NCI-H187 (cell line): ENCODE measurements around the gene HS2ST1.
A peak's percentile ranks its signal among the peaks of the same experiment; 100 is the strongest.
"Not testable (repeated sequence)": the region's sequence is repeated elsewhere in the genome, so short reads cannot be mapped to it uniquely, and the experiment has no call there.

Experiments
- DNase-seq, 2 experiments: peaks; one replicate each; lab custom pipeline; 2025; lab: John Stamatoyannopoulos, UW

The HS2ST1 gene

GRCh38 chr1:86914601-86914997, at the start of gene HS2ST1:
Gene HS2ST1, plus strand, starts transcription at chr1:86914635.
- DNase-seq: peak in 1 of 2 experiments; percentile 68

DNA sequence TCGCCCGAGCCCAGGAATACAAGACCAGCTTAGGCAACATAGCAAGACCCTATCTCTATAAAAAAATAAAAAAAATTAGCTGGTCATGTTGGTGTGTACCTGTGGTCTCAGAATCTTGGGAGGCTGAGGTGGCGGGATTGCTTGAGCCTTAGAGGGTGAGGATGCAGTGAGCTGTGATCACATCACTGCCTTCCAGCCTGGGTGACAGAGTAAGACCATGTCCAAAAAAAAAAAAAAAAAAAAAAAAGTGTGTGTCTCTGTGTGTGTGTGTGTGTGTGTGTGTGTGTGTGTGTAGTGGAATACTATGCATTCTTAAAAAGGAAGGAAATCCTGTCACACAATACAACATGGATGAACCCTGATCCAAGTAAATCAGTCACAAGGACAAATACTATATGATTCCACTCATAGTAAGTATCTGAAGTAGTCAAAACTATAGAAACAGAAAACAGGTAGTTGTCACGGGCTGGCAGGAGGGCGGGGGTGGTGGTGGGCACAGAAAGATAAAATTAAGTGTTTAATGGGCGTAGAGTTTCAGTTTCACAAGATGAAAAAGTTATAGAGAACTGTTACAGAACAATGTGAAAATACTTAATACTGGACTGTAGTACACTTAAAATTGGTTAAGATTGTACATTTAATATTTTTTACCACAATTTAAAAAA, 48.3 kb upstream of the HS2ST1 start:
- no peak for DNase-seq

GRCh38 chr1:86866665-86867064, 47.8 kb upstream of the HS2ST1 start:
- no peak for DNase-seq

DNA sequence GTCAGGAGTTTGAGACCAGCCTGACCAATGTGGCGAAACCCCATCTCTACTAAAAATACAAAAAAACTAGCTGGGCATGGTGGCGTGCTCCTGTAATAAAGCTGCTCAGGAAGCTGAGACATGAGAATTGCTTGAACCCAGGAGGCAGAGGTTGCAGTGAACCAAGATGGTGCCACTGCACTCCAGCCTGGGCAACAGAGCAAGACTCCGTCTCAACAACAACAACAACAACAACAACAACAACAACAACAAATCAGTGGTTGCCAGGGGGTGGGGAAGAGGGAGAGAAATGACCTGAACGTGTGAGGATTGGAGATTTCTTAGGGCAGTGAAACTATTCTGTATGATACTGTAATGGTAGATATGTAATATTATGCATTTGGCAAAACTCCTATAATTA, 47.2 kb upstream of the HS2ST1 start:
- DNase-seq: not testable (repeated sequence)

- DNase-seq: no peak
Observed at GRCh38 chr1:86868477-86868876, 46.0 kb upstream of the HS2ST1 start.

- no peak for DNase-seq
Observed at GRCh38 chr1:86871001-86871400, 43.4 kb upstream of the HS2ST1 start.

DNA sequence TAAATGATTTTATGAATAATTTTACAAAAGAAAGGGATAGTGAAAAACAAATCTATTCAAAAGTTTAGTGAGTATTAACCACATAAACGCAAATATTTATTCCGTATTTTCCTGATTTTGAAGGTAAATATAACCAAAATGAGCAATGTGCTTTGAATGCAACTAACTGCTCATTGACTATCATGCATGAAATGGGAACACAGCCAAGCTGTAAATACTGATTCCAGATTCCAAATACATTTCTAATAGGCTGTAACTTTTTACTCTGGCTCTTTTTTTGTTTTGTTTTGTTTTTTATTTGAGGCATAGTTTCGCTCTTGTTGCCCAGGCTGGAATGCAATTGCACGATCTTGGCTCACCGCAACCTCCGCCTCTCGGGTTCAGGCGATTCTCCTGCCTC, 42.3 kb upstream of the HS2ST1 start:
- DNase-seq: no peak

DNA sequence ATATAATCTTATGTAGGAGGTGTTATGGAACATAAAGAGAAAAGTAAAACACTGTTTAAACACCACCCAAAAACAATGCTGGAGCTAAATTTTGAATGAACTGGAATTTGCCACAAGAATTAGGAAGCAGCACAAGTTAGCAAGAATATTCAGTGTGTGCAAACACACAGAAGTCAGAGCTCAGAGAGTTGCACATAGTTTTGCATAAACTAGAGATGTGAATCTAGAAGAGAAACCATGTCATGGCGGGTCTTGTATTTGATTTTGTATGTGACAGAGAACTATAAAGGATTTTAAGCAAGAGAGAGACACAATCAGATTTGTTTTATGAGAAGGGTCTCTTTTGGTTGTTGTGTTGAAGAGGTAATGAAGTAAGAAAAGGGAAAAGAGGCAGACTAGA, 38.7 kb upstream of the HS2ST1 start:
- no peak for DNase-seq

- DNase-seq: no peak
Observed at GRCh38 chr1:86887479-86888162, 26.8 kb upstream of the HS2ST1 start.

- DNase-seq: no peak
Observed at GRCh38 chr1:86888327-86888726, 26.1 kb upstream of the HS2ST1 start.

- DNase-seq: not testable (repeated sequence)
Observed at GRCh38 chr1:86899401-86899800, 15.0 kb upstream of the HS2ST1 start.

GRCh38 chr1:86905875-86906274, 8.6 kb upstream of the HS2ST1 start:
- no peak for DNase-seq

GRCh38 chr1:86906419-86906818, 8.0 kb upstream of the HS2ST1 start:
- no peak for DNase-seq

DNA sequence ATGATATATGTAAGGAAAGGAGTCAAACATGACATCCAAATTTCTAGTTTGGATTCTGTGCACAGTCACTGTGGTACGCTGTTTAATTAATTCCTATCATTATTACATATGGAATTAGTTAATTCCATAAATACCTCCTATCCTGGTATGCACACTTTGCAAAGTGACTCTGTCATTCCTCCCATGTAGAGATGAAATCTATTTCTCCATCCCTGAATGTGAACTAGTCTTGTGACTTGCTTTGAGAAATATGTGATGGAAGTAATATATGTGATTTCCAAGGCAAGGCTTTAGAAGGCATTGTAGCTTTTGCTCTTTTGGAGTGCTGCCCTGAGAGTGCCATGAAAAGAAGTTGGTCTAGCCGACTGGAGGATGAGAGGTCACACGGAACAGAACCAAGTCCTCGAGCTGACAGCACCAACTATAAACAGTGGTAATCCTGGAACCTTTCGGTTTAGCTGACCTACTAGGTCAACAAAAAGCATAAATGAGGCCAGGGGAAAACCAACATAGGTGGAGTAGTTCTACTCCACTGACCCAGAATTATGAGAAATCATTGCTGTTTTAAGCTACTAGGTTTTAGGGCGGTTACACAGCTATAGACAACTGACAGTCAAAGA, 2.0 kb upstream of the HS2ST1 start:
- no peak for DNase-seq

GRCh38 chr1:86913399-86913895, 988 bp upstream of the HS2ST1 start:
- DNase-seq: peak in 1 of 2 experiments; percentile 54

DNA sequence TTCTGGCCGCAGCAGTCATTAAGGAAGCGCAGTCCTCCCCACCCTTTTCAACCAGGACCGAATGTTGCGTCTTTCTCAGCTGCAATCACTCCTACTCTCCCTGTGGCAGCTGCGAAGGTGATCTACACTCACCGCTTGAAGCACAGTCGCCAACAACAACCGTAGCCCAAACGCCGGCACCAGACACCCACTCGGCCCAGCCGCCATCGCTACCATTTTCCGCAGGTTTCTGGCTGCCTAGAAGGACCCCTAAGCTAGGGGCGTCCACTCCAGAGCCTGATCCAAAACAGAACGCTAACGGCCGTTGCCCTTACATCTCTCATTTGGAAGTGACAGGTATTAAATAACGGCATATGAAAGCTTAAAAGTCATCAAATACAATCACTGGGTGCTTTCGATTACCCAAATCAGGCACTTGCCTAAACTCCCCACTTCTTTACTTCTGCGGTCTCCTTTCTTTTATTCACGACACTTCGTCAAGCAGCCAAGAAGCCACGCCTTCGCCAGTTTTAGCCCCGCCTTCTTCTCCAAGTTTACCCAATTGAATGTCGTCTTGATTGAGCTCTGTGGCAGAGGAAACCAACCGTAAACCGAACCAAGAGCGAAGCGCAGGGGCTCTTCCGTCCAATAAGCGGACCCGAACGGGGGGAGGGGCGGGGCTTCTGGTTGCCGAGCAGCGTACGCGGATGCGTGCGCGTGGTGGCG, 387 bp upstream of the HS2ST1 start, which contains the start of gene SELENOF:
Gene SELENOF (minus strand): TSS at position 231 of the 705 bp plus-strand sequence. CDS start 15 bp downstream, at position 216.
- DNase-seq: peak; percentile 98 to 99

DNA sequence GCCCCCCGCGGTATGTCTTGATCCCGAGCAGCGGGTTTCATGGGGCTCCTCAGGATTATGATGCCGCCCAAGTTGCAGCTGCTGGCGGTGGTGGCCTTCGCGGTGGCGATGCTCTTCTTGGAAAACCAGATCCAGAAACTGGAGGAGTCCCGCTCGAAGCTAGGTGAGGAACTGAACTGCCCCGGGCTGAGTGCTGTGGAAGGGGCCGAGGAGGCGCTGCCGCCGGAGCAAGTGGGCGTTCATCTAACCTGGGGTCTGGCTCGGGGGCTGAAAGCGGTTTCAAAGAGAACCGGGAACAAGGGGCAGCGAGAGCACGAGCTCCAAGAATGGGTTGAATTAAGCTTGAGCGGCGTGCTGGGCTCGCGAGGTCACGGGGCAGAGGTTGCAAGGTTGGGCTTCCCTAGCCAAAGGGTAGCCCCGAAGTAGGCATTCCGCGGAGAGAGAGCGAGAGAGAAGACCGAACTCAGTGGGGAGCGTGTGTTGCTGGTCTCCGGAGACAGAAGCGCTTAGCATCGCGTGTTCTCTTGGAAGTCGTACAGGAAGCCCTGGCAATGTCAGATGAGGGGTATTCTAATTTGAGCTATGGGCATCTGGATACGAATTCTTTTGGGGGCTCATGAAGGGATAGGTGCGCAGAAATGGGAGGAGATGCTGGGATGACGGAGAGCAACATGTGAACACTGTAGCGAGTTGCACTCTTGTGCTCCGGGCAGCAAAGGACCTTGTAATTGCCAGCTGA, 732 bp downstream of the HS2ST1 start:
- DNase-seq: peak; percentile 4 to 68

DNA sequence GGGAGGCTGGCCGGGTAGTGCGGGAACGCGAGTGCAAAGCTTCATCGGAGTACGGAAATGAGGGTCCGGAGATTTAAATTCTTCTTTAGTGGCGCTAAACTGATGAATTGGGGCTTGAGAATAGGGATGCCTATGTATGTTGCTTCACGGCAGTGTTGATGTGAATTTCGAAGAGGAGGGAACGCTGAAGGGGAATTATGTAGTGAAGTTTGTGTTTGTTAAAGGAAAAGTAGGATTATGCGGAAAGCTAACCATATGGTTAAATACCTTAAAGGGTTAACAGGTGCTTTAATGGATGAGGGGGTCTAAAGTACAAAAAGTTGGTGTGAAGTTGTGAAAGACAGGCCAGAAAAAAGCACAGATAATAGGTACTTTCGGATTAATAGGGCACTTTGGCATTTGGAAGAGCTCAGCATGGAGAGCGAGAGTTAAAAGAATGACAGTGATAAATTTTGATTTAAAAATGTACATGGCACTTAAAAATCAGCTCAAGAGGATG, 1.4 kb downstream of the HS2ST1 start:
- no peak for DNase-seq

GRCh38 chr1:86916752-86917151, 2.3 kb downstream of the HS2ST1 start:
- no peak for DNase-seq

GRCh38 chr1:86922445-86922844, 8.0 kb downstream of the HS2ST1 start:
- no peak for DNase-seq

DNA sequence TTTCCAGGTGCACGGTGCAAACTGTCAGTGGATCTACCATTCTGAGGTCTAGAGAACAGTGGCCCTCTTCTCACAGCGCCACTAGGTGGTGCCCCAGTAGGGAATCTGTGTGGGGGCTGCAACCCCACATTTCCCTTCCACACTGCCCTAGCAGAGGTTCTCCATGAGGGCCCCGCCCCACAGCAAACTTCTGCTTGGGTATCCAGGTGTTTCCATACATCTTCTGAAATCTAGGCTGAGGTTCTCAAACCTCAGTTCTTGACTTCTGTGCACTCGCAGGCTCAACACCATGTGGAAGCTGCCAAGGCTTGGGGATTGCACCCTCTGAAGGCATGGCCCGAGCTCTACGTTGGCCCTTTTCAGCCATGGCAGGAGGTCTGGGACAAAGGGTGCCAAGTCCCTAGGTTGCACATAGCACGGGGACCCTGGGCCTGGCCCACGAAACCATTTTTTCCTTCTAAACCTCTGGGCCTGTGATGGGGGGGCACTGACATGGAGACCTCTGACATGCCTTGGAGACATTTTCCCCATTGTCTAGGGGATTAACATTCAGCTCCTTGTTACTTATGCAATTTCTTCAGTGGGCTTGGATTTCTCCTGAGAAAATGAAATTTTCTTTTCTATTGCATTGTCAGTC, 10.0 kb downstream of the HS2ST1 start:
- DNase-seq: no peak
